Measurements from ENCODE around the gene BBIP1. TPM values are rescaled to one million over a fixed set of nuclear protein-coding genes. Genes with fewer than 3 reads are reported as not detected.

Gene BBIP1
- total and polyA plus RNA-seq, 9 of the 15 experiments (the other 6 are each of a cell fraction or from before 2014, with no cell fraction given): 5.2 to 31.0 (median 19.4) TPM

- TF ChIP-seq L3MBTL2 (IDR thresholded peaks at IDR 0.05) (0 out of 2 replicates have a peak, but pooled peaks have one; percentile 25), POLR2AphosphoS5 (IDR thresholded peaks at IDR 0.05; ENCODE audit: control insufficient read depth, insufficient read depth, low read depth, low read length) (peak; percentile 58), CEBPB (tag; IDR thresholded peaks at IDR 0.05) (0 out of 2 replicates have a peak, but pooled peaks have one; percentile 8), BRD9 (IDR thresholded peaks at IDR 0.05; ENCODE audit: low read depth, partially characterized antibody) (peak; percentile 52), AFF4 (CRISPR knock-in tag; IDR thresholded peaks at IDR 0.05) (peak; percentile 74; the same call in 1 of the 2 replicates)
- TF ChIP-seq, protein P1, sequence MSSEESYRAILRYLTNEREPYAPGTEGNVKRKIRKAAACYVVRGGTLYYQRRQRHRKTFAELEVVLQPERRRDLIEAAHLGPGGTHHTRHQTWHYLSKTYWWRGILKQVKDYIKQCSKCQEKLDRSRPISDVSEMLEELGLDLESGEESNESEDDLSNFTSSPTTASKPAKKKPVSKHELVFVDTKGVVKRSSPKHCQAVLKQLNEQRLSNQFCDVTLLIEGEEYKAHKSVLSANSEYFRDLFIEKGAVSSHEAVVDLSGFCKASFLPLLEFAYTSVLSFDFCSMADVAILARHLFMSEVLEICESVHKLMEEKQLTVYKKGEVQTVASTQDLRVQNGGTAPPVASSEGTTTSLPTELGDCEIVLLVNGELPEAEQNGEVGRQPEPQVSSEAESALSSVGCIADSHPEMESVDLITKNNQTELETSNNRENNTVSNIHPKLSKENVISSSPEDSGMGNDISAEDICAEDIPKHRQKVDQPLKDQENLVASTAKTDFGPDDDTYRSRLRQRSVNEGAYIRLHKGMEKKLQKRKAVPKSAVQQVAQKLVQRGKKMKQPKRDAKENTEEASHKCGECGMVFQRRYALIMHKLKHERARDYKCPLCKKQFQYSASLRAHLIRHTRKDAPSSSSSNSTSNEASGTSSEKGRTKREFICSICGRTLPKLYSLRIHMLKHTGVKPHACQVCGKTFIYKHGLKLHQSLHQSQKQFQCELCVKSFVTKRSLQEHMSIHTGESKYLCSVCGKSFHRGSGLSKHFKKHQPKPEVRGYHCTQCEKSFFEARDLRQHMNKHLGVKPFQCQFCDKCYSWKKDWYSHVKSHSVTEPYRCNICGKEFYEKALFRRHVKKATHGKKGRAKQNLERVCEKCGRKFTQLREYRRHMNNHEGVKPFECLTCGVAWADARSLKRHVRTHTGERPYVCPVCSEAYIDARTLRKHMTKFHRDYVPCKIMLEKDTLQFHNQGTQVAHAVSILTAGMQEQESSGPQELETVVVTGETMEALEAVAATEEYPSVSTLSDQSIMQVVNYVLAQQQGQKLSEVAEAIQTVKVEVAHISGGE (CRISPR knock-in tag; IDR thresholded peaks at IDR 0.05): peak in 1 of 3 experiments; percentile 79; a peak in 1 of 6 replicates
Observed at GRCh38 chr10:110918643-110919348, at the start of gene BBIP1 (continued).

All from K562 (cell line).